Activated T-cell treated with anti-CD3 and anti-CD28 coated beads for 1 hour (primary cell): ENCODE data around the gene SDK1.
"Not testable (repeated sequence)": the region's sequence is repeated elsewhere in the genome, so short reads cannot be mapped to it uniquely, and the experiment has no call there.

ENCODE experiments used
- DNase-seq: peaks from one replicate; pipeline ENCODE4 v3.0.0-alpha.2; 2020; ENCODE audit warnings: low read depth

SDK1 gene

DNA sequence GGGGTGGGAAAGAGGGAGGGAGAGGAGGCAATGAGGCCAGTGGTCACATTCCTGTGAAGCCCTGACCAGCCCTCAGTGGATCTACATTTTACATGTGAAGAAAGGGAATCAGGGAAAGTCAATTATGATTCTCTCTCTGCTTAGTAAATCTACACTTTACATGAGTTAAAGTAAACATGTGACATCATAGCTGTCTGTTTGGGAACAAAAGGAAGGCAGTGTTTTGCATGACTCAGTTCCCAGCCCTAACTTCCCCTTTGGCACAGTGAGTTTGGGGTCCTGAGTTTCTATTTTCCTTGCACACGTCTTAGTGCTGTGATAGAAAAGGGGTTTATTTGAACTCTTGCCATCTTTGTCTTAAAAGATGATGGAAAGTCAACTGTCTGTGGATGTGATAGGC is 615.1 kb downstream of the SDK1 start:
- DNase-seq: no peak

DNA sequence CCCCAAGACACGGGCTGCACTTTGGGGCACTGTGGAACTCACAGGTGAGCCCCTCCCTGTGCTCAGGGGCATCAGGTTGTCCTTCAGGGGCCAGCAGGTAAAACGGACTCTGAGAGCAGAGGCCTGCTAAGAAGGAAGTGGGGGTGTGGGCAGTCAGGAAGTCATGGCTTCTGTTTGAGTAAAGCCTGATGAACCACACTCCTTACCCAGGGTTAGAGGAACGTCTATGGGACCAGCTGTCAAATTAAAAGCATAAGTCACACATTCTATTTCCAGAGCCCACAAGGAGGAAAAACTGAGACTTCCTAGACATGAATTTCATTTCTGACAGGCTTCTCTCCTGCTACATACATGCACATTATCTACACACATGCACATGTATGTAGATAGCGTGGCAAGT is 616.4 kb downstream of the SDK1 start:
- no peak for DNase-seq

DNA sequence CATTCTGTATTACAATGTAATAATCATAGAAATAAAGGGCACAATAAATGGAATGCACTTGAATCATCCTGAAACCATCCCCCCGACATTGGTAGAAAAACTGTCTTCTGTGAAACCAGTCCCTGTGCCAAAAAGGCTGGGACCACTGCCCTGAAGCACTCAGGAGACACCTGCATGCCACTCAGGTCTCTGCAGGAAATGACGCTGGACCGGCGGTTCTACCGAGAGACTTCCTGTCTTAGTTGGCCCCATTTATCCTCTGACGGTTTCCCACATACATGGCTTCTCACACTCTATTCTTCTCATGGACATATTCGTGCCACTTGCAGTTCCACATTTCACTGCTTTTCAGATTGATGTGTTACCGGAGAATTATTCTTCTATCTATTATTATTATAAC is 617.5 kb downstream of the SDK1 start:
- no peak for DNase-seq

DNA sequence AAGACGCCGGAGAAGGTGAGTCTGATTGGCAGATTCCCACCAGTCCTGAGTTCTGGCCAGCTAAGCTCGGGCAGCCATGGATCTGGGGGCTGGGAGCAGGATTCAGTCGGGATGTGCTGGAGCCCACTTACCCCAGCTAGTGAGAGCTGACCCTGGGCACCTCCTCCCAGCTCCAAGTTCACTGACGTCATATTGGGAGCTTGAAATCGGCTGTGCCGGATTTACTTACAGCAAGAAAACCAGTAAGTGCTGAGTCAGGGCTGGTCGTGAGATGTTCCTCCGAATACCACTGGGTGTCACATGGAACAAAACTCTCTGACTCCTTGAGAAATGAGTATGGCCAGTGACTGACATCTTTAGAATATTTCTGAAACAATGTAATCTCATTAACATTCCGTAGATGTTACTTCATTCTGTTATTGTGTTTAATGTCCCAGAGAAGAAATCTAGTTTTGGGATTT is 621.2 kb downstream of the SDK1 start:
- no peak for DNase-seq

DNA sequence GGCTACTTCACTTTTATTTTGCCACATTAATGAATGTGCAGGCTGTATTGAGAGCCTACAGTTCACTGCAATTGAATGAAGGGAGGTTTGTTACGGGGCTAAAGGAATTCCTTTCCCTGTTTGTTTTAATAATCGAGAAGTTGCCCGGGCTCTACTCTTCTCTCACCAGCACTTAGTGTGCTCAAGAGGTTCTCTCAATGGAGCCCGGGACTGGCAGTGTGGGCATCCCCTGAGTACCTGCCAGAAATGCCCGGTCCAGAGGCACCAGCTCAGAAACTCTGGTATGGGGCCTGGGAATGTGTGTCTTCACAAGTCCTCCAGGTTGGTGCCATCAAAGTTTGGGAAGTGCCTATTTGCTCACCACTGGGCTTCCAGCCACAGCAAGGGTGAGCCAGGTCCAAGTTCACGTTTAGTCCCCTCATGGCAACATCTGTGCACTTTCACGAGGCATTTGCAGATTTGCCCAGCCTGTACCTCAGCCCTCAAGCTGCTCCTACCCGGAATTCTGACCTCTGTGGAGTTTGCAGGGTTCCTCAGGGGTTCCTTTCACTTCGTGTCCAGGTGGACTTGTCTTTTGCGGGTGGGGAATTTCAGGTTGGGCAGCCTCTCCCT is 622.4 kb downstream of the SDK1 start:
- no peak for DNase-seq

DNA sequence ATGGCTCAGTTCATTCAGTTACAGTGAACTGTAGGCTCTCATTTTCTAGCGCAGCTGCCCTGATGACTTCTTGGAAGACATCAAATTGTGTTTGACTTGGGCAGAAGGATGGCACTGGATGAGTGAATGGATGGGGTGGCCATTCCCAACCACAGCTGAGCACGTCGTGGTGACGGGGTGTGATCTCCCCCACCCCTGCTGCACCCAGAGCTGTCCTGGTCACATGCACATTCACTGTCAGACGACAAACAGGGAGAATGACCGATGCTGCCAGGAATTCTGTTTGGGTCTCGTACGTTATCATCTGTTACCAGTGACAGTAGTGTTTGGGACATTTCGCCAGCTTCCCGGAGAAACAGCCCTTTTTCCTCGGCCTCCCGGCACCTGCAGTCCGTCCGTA is 623.2 kb downstream of the SDK1 start:
- no peak for DNase-seq

DNA sequence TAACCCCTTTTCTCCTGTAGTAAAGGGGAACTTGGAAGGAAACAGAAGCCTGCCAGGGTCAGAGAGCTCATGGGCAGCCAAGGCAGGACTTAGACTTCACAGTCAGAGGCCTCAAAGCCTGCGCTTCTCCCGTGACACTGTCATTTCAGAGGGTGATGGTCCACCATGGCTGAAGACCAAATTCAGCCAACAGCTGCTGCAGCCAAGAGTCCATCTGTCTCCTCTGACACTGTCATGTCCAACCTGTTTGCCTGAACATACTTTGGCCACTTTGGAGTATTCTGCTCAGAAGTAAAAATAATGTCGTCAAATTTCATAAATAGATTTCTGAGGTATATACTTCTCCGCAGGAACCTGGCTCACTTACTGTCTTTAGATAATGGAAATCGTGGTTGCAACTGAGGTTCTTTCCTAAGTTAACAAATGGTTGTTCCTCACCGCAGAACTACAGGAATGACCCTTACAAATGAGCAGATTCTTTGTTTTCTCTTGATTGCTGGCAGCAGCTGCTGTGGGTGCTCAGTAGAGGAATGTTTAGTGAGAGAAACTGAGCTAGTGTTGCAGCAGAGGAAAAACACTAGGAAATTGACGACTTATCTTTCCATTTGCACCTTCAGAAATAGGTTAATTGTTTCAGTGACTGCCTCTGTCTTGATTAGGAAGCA is 626.5 kb downstream of the SDK1 start:
- no peak for DNase-seq

DNA sequence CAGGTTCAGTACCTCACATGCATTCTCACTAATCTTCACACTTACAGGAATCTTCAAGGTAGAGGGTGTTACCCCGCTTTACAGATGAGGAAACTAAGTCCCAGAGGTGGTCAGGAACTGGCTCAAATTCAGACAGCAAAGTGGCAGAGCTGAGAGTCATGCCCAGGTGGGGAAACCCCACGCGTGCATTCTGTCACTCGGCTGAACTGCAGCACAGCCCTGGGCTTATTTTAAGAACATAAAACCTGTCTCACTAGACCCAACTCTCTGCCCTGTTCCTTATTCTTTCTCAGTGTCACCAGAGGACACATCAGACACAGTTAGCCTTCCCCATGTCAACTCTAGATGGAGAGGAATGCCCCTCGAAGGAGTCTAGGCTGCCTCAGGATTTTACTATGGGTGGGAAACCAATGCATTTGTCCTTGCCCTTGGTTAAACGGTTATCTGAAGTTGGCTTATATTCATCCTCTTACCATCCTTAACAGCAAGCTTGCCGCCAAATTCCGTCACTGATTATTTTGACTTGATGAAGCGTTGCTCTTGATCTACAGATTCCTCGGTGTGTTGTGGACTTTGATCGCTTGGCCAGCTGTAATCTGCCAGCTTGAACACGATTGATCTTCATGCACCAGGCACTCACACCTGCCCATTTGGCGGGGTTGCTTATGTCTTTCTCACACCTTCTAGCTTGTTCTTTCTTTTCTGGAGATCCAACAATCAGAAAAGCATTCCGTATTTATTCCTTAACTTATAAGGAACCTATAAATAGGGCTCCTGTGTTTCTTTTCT is 627.9 kb downstream of the SDK1 start:
- no peak for DNase-seq

DNA sequence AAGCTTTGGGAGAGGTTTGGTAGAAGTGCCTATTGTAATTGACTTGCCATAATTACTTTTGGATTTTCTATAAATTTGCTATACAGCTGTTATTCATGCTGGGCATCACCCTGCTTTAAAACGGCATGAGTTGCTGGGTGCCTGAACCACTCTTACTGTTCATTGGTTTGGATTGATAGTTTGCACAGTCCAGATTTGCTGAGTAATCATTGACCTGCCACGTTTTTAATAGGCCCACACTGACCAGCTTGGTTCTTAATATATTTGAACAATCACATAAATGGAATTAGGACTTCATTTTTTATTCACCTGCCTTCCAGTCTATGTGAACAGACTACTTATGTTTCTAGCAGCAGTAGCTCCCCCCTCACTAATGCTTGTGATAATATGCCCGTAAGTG is 630.8 kb downstream of the SDK1 start:
- no peak for DNase-seq

DNA sequence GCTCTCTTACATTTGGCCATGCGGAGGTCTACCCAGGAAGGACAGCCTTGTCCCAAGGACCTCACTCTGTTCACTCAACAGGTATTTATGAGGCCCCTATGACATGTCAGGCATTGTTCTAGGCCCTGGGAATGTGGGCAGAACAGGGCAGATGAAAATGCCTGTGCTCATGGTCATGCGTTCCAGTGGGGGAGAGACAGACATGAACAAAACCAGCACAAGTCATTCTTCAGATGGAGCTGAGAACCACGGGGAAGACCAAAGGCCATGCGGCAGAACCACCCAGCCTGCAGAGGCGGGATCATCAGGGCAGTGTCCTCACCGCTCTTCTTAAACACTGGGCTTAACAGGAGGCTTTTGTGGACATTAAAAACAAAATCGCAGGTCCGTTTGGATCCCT is 636.1 kb downstream of the SDK1 start:
- no peak for DNase-seq

DNA sequence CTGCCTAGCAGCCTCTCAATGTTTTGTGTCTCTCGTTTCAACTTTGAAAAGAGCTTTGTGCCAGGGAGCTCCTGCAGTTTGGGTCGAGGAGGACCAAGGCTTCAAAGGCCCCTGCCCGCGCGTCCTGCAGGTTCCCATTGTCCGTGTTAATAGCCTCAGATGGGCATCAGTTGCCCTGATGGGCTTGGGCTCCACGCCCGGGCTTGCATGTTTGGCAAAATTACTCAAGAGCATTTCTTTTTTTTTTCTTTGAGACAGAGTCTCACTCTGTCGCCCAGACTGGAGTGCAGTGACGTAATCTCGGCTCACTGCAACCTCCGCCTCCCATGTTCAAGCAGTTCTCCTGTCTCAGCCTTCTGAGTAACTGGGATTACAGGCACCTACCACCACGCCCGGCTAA is 636.6 kb downstream of the SDK1 start:
- no peak for DNase-seq

DNA sequence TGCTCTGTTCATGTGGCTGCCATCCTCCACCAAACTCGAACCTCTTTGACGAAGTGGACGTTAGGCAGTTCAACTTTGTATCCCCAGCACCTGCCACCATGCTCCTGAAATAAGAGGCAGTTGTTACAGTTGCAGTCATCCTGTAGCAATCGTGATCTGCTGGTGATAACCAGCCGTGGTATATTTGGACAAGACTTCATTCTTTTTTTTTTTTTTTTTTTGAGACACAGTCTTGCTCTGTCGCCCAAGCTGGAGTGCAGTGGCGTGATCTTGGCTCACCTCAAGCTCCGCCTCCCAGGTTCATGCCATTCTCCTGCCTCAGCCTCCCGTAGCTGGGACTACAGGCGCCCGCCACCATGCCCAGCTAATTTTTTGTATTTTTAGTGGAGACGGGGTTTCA is 640.7 kb downstream of the SDK1 start:
- not testable (repeated sequence) for DNase-seq

DNA sequence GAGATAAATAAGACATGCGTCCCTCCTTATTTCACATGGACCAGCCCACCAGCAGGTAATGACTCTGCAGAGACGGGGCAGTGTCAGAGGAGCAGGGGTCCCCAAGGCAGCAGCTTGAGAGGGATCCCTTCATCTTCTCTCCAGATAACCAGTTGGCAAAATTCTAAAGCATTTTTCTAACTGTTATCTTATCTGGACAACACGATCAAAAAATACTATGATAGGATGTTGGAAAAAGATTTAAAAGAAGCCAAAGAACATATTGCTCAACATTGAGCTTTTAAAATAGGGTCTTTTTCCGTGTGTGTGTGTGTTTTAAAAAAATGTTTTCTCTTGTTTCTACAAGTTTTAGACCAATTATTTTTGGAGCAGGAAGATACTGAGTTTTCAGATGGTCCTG is 641.2 kb downstream of the SDK1 start:
- DNase-seq: no peak

DNA sequence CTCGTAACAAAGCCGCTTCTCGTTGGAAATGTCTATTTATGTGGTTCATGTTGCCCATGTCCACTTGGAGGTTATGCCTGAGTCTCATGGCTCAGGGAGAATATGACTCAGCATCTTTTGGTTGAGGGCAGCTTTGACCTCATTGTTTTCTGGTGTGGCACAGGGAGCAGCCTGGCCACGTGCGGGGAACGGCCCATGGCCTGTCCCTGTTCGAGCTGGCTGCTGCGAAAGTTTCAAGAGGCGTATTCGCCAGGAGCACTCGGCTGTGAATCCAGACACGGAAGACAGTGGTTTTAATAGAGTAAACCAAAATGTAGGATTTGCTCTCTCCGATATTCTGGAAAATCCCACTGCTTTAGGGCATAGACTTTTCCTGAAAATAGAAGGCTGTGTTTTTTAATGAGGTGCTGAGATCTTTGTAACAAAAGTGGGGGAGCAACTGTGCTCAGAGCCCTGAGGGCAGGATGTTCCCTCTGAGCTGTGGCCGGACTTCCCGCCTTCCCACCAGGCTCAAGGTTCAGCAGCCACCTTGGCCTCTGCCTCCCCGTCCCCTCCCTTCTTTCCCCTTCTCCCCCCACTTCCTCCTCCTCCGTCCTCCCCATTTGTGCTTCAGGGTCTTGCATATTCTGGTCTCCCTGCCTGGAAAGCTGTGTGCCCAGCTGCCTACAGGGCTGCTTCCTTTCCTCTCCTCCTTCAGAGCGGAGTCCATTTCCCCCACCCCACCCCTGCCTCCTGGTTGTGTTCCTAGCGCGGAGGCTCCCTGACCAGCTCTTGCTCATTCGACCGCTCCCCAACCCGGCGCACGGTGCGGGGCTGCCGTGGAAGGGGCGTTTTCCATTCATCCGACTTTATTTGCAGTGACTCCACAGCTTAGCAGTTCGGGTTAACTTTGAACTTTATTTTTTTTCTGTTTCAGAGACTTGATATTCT is 642.0 kb downstream of the SDK1 start:
- DNase-seq: no peak

DNA sequence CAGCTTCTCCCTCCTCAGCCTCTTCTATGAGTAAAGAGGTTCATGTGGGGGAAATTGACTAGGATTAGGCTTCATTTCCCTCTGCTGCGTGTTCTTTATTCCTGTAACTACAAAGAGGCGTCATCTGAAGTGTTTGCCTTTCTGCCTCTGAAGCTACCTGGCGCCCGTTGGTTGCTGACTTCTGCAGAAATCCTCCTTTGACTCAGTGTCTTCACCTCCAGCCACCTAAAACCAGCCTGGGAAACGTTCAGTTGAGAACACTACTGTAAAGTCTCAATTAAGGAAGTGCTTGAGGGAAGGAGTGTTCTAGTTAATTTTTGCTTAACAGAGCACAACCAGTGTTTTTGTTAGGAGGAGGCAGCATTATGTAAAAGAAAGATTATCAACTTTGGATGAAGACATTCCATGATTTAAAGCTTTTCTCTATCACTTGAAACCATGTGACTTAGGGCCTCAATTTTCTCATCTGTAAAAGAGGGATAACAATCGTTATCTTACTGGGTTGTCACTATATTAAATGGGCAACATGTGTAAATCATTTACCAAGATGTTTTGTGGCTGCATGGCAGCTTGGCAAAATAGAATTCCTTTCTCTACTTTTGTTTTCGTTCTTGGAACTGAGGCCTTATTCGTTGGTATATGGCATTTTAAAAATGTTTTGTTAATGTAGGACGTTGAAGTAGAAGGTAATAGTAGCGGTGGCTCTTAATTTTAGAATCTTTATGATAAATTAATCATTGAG is 642.9 kb downstream of the SDK1 start:
- no peak for DNase-seq

DNA sequence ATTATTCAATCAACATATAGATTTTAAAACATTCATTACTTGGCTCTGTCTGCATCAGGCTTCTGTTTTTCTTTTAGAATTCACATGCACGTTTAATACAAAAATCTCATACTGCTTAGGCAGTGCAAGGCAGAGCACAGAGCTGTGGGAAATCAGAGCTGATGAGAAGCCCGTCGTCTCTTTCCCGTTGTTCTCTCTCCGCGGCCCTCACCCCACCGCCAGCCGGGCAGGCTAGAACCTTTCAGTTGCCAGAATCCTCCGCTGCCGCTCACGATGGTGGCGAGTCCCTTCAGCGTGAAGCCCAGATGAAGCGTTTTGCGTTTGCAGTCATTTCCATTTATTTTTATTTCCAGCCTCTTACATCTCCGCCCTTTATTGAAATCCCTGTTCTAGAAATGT is 648.2 kb downstream of the SDK1 start:
- no peak for DNase-seq

DNA sequence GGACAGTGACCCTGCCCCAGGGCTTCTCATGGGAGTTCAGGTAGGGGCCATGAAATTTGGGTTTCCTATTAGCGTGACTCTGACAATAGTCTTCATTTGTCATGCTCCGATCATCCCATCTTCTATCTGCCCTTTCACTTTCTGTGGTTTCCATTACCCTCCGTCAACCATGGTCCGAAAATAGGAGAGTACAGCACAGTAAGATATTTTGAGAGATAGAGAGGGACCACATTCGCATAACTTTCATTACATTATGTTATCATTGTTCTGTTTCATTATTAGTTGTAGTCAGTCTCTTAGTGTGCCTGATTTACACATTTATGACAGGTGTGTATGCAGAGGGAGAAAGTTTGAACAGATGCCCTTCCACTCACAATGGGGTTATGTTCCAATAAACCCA is 649.2 kb downstream of the SDK1 start:
- no peak for DNase-seq

DNA sequence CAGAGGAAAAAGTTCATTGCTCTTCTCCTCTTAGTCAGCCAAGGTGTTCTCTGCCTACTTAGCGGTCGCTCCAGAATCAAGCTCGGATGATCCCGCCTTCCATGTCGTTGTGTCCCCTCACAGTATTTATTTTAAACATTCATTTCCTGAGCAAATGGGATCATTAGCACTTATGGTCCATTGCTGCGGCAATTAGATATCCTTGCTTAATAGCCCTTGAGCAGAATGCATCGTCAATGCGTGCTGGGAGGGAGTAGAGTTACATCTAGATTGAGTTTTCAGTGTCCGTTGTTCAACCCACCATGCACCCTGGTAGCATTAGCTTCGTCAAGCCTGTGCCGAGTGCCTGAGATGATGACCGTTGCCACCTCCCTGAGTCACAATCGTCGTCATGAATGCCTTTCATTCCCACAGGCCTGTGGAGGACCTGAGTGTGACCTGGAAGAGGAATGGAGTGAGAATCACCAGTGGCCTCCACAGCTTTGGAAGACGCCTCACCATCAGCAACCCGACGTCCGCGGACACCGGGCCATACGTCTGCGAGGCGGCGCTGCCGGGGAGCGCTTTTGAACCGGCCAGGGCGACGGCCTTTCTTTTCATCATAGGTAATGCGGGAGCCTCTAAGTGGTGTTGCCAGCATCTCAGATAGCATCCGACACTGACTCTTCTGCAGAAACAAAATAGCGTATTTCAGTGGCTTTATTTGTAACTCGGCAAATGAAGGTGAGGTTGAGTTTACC is 650.4 kb downstream of the SDK1 start:
- no peak for DNase-seq

DNA sequence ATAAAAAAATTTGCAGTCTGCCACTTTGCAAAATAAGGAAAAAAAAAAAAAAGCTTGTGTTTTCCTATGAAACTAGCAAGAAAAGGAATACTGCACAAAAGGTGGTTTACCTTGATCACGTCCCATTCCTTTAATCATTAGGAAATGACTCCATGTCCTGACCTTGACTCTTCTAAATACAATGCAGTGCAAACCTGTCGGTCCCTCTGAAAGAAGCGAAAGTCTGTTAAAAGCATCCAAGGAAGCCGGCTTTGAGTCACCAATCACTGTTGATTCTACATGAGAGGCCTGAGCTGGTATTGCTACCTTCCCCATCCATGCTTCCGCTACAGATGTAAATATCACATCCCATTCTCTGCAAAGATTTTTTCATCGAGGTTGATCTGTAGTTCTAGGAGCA is 652.1 kb downstream of the SDK1 start:
- no peak for DNase-seq

DNA sequence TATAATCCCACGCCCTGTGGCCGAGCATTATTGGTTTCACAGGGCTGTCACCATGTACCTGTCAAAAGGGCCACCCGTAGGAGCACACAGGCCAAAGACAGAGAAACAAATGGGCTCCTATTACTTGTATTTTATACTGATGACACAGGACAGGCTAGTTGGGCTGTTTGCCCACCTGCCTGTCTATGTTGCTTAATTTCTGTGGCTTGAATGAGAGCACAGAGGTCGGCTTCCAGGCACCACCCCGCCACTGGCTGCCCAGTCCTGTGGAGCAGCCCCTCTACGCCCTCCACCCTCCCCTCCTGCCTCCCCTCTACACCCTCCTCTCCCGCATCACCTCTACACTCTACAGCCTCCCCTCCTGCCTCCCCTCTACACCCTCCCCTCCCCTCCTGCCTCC is 652.9 kb downstream of the SDK1 start:
- no peak for DNase-seq

DNA sequence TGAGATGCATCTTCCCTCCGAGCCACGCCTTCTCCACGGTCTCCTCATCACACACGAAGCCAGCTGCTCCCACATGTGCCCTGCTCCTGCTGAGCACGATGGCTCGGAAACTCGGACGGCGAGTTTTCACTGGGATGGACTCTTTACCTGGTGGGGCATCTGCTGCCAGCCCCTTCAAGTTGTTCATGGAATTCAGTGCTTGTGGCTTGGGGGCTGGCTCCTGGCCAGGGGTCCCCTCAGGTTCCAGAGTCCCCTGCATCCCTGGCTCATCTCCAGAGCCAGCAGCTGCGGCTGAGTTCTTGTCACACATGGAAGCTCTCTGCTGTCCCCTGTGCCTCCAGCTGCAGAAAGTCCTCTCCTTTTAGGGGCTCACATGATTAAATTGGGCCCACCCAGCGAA is 654.0 kb downstream of the SDK1 start:
- no peak for DNase-seq
